K562 (cell line): ENCODE measurements around the gene NTSR2. TPM values are rescaled to one million over a fixed set of nuclear protein-coding genes. Genes with fewer than 3 reads are reported as not detected.

Experiments used
- ATAC-seq: fragments of 200-7000 bp; cut with Tn5 transposase; 3 replicates; pipeline ENCODE4 v1.9.1; 2020; ENCODE audit warnings: moderate library complexity
- BruUV-seq: library from RNA; stranded (reverse); fragments of 400-500 nt; replicated peaks from 2 replicates; lab custom pipeline; 2021; lab: Mats Ljungman, UMichigan
- CTCF ChIA-PET: fragments of 300-600 bp; formaldehyde crosslinking; extraction: SDS; loops from one replicate; lab custom pipeline; 2021; ENCODE audit warnings: low intra/inter-chr PET ratio; lab: Yijun Ruan, JAX
- POLR2A ChIA-PET: fragments of 300-600, 350-650 bp; sonication (Branson Sonifier 250); formaldehyde crosslinking; extraction: SDS; loops from one replicate; lab custom pipeline; 2021; ENCODE audit warnings: antibody characterized with exemption, inconsistent platforms; lab: Yijun Ruan, JAX
- DNase-seq, 4 experiments: peaks; one replicate each; pipeline versions ENCODE4 v3.0.0 to v3.0.0-alpha.2; 2011 to 2018; ENCODE audit warnings: low spot score in 3 of 4, mixed read lengths in 3 of 4; ENCODE audit errors: extremely low read depth in 1 of 4
- FAIRE-seq: peaks from 2 replicates; lab custom pipeline; 2011; peaks lifted over from hg19 to GRCh38; lab: Jason Lieb, UNC
- H2AFZ ChIP-seq: 2 replicates; pipeline ENCODE4 v1.6.0; 2011; ENCODE audit warnings: low read depth, low read length, control low read depth, inconsistent platforms
- H3K27ac ChIP-seq: fragments of 200-600 bp; 3 replicates; pipeline ENCODE4 v1.8.0; 2011; ENCODE audit warnings: low read depth, mild to moderate bottlenecking, control low read depth, inconsistent platforms, low read length, moderate library complexity, mixed read lengths; ENCODE audit errors: extremely low read depth
- H3K27me3 ChIP-seq, 2 experiments: fragments of 300-600 bp in 1 of 2; 2 replicates in 1 of 2; 3 replicates in 1 of 2; pipeline versions ENCODE4 v1.6.0 to v1.8.0; 2011; ENCODE audit warnings: inconsistent platforms in 2 of 2, low read length in 2 of 2, mild to moderate bottlenecking in 1 of 2, mixed read lengths in 1 of 2, moderate library complexity in 1 of 2; ENCODE audit not compliant: control insufficient read depth in 2 of 2, insufficient read depth in 2 of 2
- H3K36me3 ChIP-seq: fragments of 300-600 bp; 3 replicates; pipeline ENCODE4 v1.8.0; 2011; ENCODE audit warnings: mild to moderate bottlenecking, low read length, inconsistent platforms; ENCODE audit not compliant: control insufficient read depth, insufficient read depth
- H3K4me1 ChIP-seq, 2 experiments: fragments of 200-600 bp in 1 of 2; replicated peaks in 1 of 2; 2 replicates in 1 of 2; 3 replicates in 1 of 2; pipeline versions ENCODE4 v1.5.1 to v1.8.0; 2011; ENCODE audit warnings: inconsistent platforms in 2 of 2, low read length in 2 of 2, mild to moderate bottlenecking in 1 of 2, mixed read lengths in 1 of 2, moderate library complexity in 1 of 2; ENCODE audit not compliant: control insufficient read depth in 2 of 2, insufficient read depth in 2 of 2
- H3K4me2 ChIP-seq: 2 replicates; pipeline ENCODE4 v1.6.1; 2011; ENCODE audit warnings: low read length, control low read depth, inconsistent platforms, mixed read lengths; ENCODE audit not compliant: insufficient read depth
- H3K4me3 ChIP-seq: fragments of 200-600 bp; sonication (generic), shearing (Covaris generic); 2 replicates; pipeline ENCODE4 v1.5.1; 2016; ENCODE audit warnings: control low read depth, inconsistent platforms
- H3K79me2 ChIP-seq: fragments of 200-600 bp; 3 replicates; pipeline ENCODE4 v1.8.0; 2011; ENCODE audit warnings: low read length, inconsistent platforms; ENCODE audit not compliant: control insufficient read depth, insufficient read depth
- H3K9ac ChIP-seq, 2 experiments: 2 replicates each; pipeline versions ENCODE4 v1.6.0 to v1.6.1; 2011; ENCODE audit warnings: low read depth in 2 of 2, low read length in 2 of 2, control low read depth in 1 of 2, inconsistent platforms in 1 of 2, mild to moderate bottlenecking in 1 of 2, mixed read lengths in 1 of 2; ENCODE audit not compliant: insufficient read depth in 1 of 2
- H3K9me1 ChIP-seq: one replicate; pipeline ENCODE4 v1.6.0; 2011; ENCODE audit warnings: inconsistent platforms, mild to moderate bottlenecking, low read length, moderate library complexity; ENCODE audit not compliant: control insufficient read depth, insufficient read depth
- H3K9me3 ChIP-seq: replicated peaks from 2 replicates; pipeline ENCODE4 v1.5.1; 2011; ENCODE audit warnings: low read depth, low read length, inconsistent platforms; ENCODE audit not compliant: control insufficient read depth, insufficient read depth
- H4K20me1 ChIP-seq: replicated peaks from 2 replicates; pipeline ENCODE4 v1.6.1; 2011; ENCODE audit warnings: low read length, inconsistent platforms, mixed read lengths; ENCODE audit not compliant: control insufficient read depth, insufficient read depth
- ASH1L ChIP-seq: fragments of 450-650 bp; IDR thresholded peaks from 2 replicates; pipeline ENCODE4 v1.6.1; 2018; ENCODE audit warnings: borderline replicate concordance, mild to moderate bottlenecking, low read depth; ENCODE audit not compliant: partially characterized antibody
- BACH1 ChIP-seq: fragments of 200-800 bp; sonication (Bioruptor generic); IDR thresholded peaks from 2 replicates; pipeline ENCODE4 v1.6.1; 2016; ENCODE audit warnings: missing genetic modification characterization, missing compliant biosample characterization
- BCL6 ChIP-seq: fragments of 250-450 bp; sonication (Bioruptor Pico); IDR thresholded peaks from 2 replicates; pipeline ENCODE4 v1.4.0; 2020
- ESRRA ChIP-seq: fragments of 450-650 bp; IDR thresholded peaks from 2 replicates; pipeline ENCODE4 v1.6.1; 2014; ENCODE audit warnings: low read depth, mild to moderate bottlenecking, moderate library complexity, borderline replicate concordance
- ETV6 ChIP-seq, 3 experiments: fragments of 150-350 bp in 1 of 3; sonication (generic) in 1 of 3; formaldehyde crosslinking in 1 of 3; IDR thresholded peaks; 2 replicates each; pipeline versions ENCODE4 v1.6.1 to v1.8.0; 2014 to 2022; ENCODE audit warnings: borderline replicate concordance in 2 of 3, low read depth in 2 of 3, antibody characterized with exemption in 1 of 3, low read length in 1 of 3, mild to moderate bottlenecking in 1 of 3, missing genetic modification reagents in 1 of 3
- HNRNPL ChIP-seq: fragments of 200-400 bp; formaldehyde crosslinking; IDR thresholded peaks from 2 replicates; pipeline ENCODE4 v1.6.1; 2017; ENCODE audit warnings: low read depth, mild to moderate bottlenecking, low read length
- MCM7 ChIP-seq, 2 experiments: fragments of 450-650 bp; IDR thresholded peaks; 2 replicates each; pipeline ENCODE4 v1.6.1; 2016 to 2018
- NFE2 ChIP-seq: IDR thresholded peaks from 2 replicates; pipeline ENCODE4 v1.6.1; 2014; ENCODE audit warnings: antibody characterized with exemption, low read depth
- NFYB ChIP-seq: IDR thresholded peaks from 2 replicates; pipeline ENCODE4 v1.6.1; 2011; ENCODE audit warnings: mild to moderate bottlenecking, moderate library complexity; ENCODE audit not compliant: insufficient read length; ENCODE audit errors: extremely low read depth
- POLR2AphosphoS5 ChIP-seq: IDR thresholded peaks from 2 replicates; pipeline ENCODE4 v1.6.1; 2011; ENCODE audit warnings: mild to moderate bottlenecking, low read depth, low read length, moderate library complexity; ENCODE audit not compliant: control insufficient read depth, insufficient read depth
- ZNF644 ChIP-seq: fragments of 200-800 bp; sonication (Bioruptor generic); IDR thresholded peaks from 2 replicates; pipeline ENCODE4 v1.6.1; 2016; ENCODE audit warnings: low read depth, missing genetic modification characterization, missing compliant biosample characterization
- ZNF707 ChIP-seq: fragments of 250-450 bp; sonication (Bioruptor Pico); conservative IDR thresholded peaks from 2 replicates; pipeline ENCODE4 v1.8.0; 2022; ENCODE audit warnings: inconsistent platforms, mild to moderate bottlenecking, moderate library complexity
- WGBS: fragments of 100-300 bp; shearing (Covaris generic); methylation state at CpG from one replicate; pipeline ENCODE4 v1.1.6; 2016; ENCODE audit warnings: low coverage, mixed read lengths; ENCODE audit not compliant: insufficient coverage; ENCODE audit errors: missing lambda C conversion rate; 5-methylcytosine and 5-hydroxymethylcytosine counted together
- in situ Hi-C: fragments of 300-500 bp; cut with MboI; formaldehyde crosslinking; loops from 4 replicates; pipeline ENCODE4 v1.15.0; 2018; ENCODE audit warnings: inconsistent platforms, mixed read lengths
- intact Hi-C: fragments of 100-400 bp; cut with micrococcal nuclease; formaldehyde crosslinking; loops from 2 replicates; pipeline ENCODE4 v1.14.2; 2022
- polyA plus RNA-seq, 8 experiments: library from polyadenylated mRNA; depleted of rRNA in 4 of 8; stranded (reverse) in 5 of 8; unstranded in 3 of 8; fragments of >200 nt; fragmentation: Nextera tagmentation in 2 of 8; fragmentation: Illumina TruSeq in 1 of 8; extraction: Ambion mirVana in 2 of 8; extraction: Trizol in 1 of 8; gene quantifications; 2 replicates each; pipeline versions ENCODE4 v1.2.1 to v1.2.3, GENCODE V29; 2011 to 2014; ENCODE audit warnings: inconsistent platforms in 1 of 8, missing spikeins in 1 of 8
- total RNA-seq, 7 experiments: library from RNA; depleted of rRNA in 6 of 7; stranded (reverse); fragments of >200 nt in 6 of 7; fragmentation: Illumina TruSeq in 2 of 7; extraction: Trizol in 2 of 7; gene quantifications; 2 replicates each; pipeline versions ENCODE4 v1.2.1 to v1.2.3, GENCODE V29; 2011 to 2021; ENCODE audit warnings: low replicate concordance in 1 of 7
- TF ChIP-seq, protein P1 (sequence below), 3 experiments: IDR thresholded peaks in 2 of 3; conservative IDR thresholded peaks in 1 of 3; 2 replicates each; pipeline ENCODE4 v1.5.1; 2011 to 2012; ENCODE audit warnings: low read length in 3 of 3, mild to moderate bottlenecking in 3 of 3, control low read depth in 2 of 3, improper control_type of control experiment in 1 of 3, inconsistent platforms in 1 of 3, low read depth in 1 of 3, mixed read lengths in 1 of 3, moderate library complexity in 1 of 3; ENCODE audit not compliant: insufficient read depth in 2 of 3
- TF ChIP-seq, protein P2 (sequence below): fragments of 250-450 bp; sonication (Bioruptor Pico); IDR thresholded peaks from 2 replicates; pipeline ENCODE4 v1.8.0; 2021; ENCODE audit warnings: borderline replicate concordance, mild to moderate bottlenecking, moderate library complexity; ENCODE audit not compliant: poor library complexity, severe bottlenecking
- TF ChIP-seq, protein P3 (sequence below): fragments of 250-450 bp; sonication (Bioruptor Pico); IDR thresholded peaks from 2 replicates; pipeline ENCODE4 v1.5.0; 2021; ENCODE audit warnings: mild to moderate bottlenecking, moderate library complexity

The NTSR2 gene
- total and polyA plus RNA-seq, 9 of the 15 experiments (the other 6 are each of a cell fraction or from before 2014, with no cell fraction given) = not detected

DNA sequence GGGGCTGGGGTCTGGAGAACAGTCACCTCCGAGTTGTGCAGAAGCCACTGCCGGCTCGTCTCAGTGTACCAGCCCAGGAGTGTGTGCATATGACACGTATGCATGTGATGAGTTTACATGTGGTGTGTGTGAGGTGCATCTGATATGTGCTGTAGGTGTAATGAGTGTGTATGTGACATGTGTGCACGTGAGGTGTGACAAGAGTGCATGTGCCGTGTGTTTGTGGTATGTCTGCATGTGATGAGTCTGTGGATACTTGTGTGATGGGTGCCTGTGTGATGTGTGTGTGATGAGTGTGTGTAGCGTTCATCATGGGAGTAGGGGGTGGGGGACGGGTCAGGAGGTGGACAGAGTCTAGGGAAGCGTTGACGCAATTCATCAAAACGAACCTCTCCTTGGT is 12.8 kb downstream of the NTSR2 start:
- TF ChIP-seq ESRRA = no peak
- TF ChIP-seq HNRNPL = no peak
- TF ChIP-seq ZNF707 = no peak
- TF ChIP-seq BACH1 (tag) = no peak
- TF ChIP-seq MCM7 (IDR thresholded peaks at IDR 0.05) = no peak
- TF ChIP-seq, protein P1, sequence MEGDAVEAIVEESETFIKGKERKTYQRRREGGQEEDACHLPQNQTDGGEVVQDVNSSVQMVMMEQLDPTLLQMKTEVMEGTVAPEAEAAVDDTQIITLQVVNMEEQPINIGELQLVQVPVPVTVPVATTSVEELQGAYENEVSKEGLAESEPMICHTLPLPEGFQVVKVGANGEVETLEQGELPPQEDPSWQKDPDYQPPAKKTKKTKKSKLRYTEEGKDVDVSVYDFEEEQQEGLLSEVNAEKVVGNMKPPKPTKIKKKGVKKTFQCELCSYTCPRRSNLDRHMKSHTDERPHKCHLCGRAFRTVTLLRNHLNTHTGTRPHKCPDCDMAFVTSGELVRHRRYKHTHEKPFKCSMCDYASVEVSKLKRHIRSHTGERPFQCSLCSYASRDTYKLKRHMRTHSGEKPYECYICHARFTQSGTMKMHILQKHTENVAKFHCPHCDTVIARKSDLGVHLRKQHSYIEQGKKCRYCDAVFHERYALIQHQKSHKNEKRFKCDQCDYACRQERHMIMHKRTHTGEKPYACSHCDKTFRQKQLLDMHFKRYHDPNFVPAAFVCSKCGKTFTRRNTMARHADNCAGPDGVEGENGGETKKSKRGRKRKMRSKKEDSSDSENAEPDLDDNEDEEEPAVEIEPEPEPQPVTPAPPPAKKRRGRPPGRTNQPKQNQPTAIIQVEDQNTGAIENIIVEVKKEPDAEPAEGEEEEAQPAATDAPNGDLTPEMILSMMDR (IDR thresholded peaks at IDR 0.05 in 2 of 3, conservative IDR thresholded peaks at IDR 0.05 in 1 of 3; ENCODE audit: insufficient read depth in 2 of 3, low read depth in 1 of 3, low read length in 3 of 3) = no peak
- TF ChIP-seq NFYB = no peak
- no peak for TF ChIP-seq ASH1L
- TF ChIP-seq NFE2 = no peak
- TF ChIP-seq, protein P2, sequence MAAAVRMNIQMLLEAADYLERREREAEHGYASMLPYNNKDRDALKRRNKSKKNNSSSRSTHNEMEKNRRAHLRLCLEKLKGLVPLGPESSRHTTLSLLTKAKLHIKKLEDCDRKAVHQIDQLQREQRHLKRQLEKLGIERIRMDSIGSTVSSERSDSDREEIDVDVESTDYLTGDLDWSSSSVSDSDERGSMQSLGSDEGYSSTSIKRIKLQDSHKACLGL = no peak
- TF ChIP-seq, protein P3, sequence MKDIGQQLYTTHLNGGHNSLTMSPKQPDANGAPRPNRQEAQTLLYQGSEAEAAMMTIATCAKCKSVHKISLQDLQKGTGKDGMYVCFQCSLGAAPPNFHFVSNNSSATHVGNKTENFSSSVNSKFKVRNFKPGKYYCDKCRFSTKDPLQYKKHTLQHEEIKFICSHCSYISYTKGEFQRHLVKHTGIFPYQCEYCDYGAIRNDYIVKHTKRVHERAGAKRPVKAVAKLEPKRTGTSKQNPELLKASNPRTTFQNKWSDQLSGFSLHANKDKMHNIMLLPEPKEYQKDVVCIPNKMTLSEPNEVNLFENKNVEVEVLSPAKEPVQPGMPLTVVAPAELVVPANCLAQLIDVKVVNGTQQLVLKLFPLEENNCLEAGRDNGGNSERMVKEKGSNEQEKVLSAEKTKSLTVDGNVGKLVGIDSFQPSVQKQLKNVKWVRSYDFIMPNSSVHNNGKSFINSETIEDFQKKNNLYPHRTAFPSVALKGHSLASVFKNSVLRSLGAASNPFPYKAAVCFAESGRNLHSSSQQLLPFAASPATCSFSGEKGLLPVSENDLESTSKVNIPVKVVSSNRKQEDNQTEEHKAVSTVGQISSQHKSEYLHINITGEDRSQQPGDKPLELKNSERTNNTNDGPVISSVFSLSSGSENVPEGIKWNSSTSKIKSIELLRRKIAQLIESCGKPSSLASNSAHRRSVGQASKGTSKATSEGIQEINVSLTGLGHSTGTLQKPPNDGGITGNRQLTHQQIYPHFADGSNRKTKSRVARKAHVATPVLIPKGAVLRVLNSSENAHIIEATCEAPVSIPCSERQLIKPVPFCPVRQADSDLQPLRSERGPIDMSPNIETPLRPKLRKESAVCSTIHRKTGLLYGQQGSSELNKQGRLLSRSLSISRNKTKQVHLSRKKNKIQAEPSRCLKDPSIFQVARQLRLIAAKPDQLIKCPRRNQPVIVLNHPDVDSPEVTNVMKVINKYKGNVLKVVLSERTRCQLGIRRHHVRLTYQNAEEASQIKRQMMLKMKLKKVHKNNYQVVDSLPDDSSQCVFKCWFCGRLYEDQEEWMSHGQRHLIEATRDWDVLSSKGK (CRISPR knock-in tag) = no peak
- no peak for TF ChIP-seq ZNF644 (tag)
- no peak for TF ChIP-seq BCL6 (CRISPR knock-in tag)
- no peak for TF ChIP-seq POLR2AphosphoS5
- TF ChIP-seq ETV6 (IDR thresholded peaks at IDR 0.05; ENCODE audit: borderline replicate concordance in 1 of 2, low read depth in 2 of 2, low read length in 1 of 2) = no peak
- no peak for TF ChIP-seq ETV6 (CRISPR knock-in tag; IDR thresholded peaks at IDR 0.05; ENCODE audit: borderline replicate concordance)
- Histone ChIP-seq H3K4me1 (peaks cover 10 to 12% of the 10 kb centered on the region in 2 experiments; a peak in 4 of 5 replicates), H3K4me2 (peak overlapping the region; percentile 37; the same call in 1 of the 2 replicates), H3K27me3 (peaks cover 20 to 64% of the 10 kb centered on the region in 2 experiments; a peak in 4 of 5 replicates), H2AFZ (peak overlapping the region; percentile 82; the same call in 1 of the 2 replicates), H4K20me1 (no peaks in the 10 kb centered on the region), H3K79me2 (no peaks in the 10 kb centered on the region), H3K4me3 (no peak overlapping the region), H3K36me3 (no peaks in the 10 kb centered on the region), H3K27ac (no peak overlapping the region), H3K9me3 (peaks cover 2% of the 10 kb centered on the region; the same call in 1 of the 2 replicates), H3K9ac (peak overlapping the region in 1 of 2 experiments; percentile 86; a peak in 2 of 4 replicates), H3K9me1 (no peaks in the 10 kb centered on the region)
- FAIRE-seq (no peak), DNase-seq (no peak), ATAC-seq (no peak)
- CTCF ChIA-PET = no interaction called here
- intact Hi-C loops = no loop called here
- in situ Hi-C loops = no loop called here
- WGBS = 7% methylated on average over 8 of the region's 11 CpGs
- POLR2A ChIA-PET = no interaction called here
- no TSS peak for BruUV-seq
